OCI-LY3 (cell line): ENCODE data around the gene SPRY4.

Source experiments
- H2AFZ ChIP-seq: fragments of 200-600, 300-600 bp; shearing (Covaris generic); 2 replicates; pipeline ENCODE4 v1.6.0; 2014; ENCODE audit warnings: antibody characterized with exemption, low read depth, low read length
- H3K27ac ChIP-seq: fragments of 200-600, 300-600 bp; sonication (generic); 2 replicates; pipeline ENCODE4 v1.5.1; 2014; ENCODE audit warnings: mild to moderate bottlenecking, low read length, moderate library complexity, mixed read lengths
- H3K27me3 ChIP-seq: fragments of 200-600, 300-600 bp; sonication (generic); 2 replicates; pipeline ENCODE4 v1.6.1; 2014; ENCODE audit warnings: low read depth, low read length, mixed read lengths
- H3K36me3 ChIP-seq: fragments of 200-600, 300-600 bp; sonication (generic); replicated peaks from 2 replicates; pipeline ENCODE3; 2014; ENCODE audit warnings: low read depth, low read length, mixed read lengths
- H3K4me1 ChIP-seq: fragments of 300-600, 200-600 bp; sonication (generic); 2 replicates; pipeline ENCODE4 v1.6.1; 2014; ENCODE audit warnings: low read length, mixed read lengths
- H3K4me2 ChIP-seq: fragments of 200-600, 300-600 bp; sonication (generic); 2 replicates; pipeline ENCODE4 v1.6.1; 2014; ENCODE audit warnings: low read length, mixed read lengths
- H3K4me3 ChIP-seq: fragments of 300-600, 200-600 bp; sonication (generic); 2 replicates; pipeline ENCODE4 v1.5.1; 2014; ENCODE audit warnings: antibody characterized with exemption, mild to moderate bottlenecking, low read length, moderate library complexity
- H3K79me2 ChIP-seq: fragments of 300-600, 200-600 bp; shearing (Covaris generic); 2 replicates; pipeline ENCODE4 v1.6.1; 2014; ENCODE audit warnings: mild to moderate bottlenecking, low read length, mixed read lengths
- H3K9ac ChIP-seq: fragments of 300-600, 200-600 bp; shearing (Covaris generic); 2 replicates; pipeline ENCODE4 v1.6.0; 2014; ENCODE audit warnings: mild to moderate bottlenecking, low read length, moderate library complexity
- H3K9me3 ChIP-seq: fragments of 200-600, 300-600 bp; shearing (Covaris generic); 2 replicates; pipeline ENCODE4 v1.6.1; 2014; ENCODE audit warnings: low read length, mixed read lengths; ENCODE audit not compliant: insufficient read depth
- H4K20me1 ChIP-seq: fragments of 200-600, 300-600 bp; sonication (generic); 2 replicates; pipeline ENCODE4 v1.6.1; 2016; ENCODE audit warnings: low read length, mixed read lengths; ENCODE audit not compliant: insufficient read depth
- EZH2phosphoT487 ChIP-seq: fragments of 200-600 bp; shearing (Covaris generic); IDR thresholded peaks from 2 replicates; pipeline ENCODE4 v1.6.1; 2018; ENCODE audit warnings: antibody characterized with exemption, mixed run types, low read depth
- TF ChIP-seq, protein P1 (sequence below): fragments of 200-600, 300-600 bp; sonication (generic); IDR thresholded peaks from 2 replicates; pipeline ENCODE4 v1.5.1; 2014; ENCODE audit warnings: antibody characterized with exemption, low read length, low read depth

The SPRY4 gene

DNA sequence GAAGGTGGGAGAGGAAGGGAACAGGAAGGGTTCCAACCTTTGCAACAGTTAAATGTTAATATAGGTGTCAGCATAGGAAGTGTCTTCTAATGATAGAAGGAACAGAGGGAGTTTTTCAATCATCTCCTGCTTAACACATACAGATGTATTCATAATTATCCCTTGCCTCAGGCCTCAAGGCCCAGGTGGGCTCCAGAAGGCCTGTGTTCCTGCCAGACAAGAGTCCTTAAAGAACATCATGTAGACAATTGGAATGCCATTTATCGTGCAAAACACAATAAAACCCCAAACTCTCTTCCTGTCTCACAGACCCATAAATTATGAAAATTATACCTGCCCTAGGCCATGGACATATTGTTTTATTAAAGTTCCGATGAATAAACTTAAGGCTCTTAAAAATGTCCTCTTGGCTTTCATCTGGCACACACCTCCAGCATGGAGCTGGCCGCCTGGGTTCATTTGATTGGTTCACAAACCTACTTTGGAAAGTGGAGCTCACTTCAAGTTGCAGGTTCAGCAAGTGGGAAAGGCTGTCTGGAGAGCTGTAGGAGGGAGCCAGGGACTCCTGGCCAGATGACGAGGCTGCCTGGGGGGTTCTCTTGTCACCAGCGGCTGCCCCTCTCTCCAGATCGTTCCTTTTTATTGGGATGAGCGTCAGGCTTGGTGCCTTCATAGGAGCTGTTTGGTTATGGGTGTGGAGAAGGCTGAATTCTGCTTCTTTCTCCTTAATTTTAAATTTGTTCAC, 17.5 kb downstream of the SPRY4 start:
- no peaks in the 10 kb centered on the region for H3K27me3 ChIP-seq
- TF ChIP-seq, protein P1, sequence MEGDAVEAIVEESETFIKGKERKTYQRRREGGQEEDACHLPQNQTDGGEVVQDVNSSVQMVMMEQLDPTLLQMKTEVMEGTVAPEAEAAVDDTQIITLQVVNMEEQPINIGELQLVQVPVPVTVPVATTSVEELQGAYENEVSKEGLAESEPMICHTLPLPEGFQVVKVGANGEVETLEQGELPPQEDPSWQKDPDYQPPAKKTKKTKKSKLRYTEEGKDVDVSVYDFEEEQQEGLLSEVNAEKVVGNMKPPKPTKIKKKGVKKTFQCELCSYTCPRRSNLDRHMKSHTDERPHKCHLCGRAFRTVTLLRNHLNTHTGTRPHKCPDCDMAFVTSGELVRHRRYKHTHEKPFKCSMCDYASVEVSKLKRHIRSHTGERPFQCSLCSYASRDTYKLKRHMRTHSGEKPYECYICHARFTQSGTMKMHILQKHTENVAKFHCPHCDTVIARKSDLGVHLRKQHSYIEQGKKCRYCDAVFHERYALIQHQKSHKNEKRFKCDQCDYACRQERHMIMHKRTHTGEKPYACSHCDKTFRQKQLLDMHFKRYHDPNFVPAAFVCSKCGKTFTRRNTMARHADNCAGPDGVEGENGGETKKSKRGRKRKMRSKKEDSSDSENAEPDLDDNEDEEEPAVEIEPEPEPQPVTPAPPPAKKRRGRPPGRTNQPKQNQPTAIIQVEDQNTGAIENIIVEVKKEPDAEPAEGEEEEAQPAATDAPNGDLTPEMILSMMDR = no peak
- TF ChIP-seq EZH2phosphoT487 = no peak
- H3K36me3 ChIP-seq = no peaks in the 10 kb centered on the region

DNA sequence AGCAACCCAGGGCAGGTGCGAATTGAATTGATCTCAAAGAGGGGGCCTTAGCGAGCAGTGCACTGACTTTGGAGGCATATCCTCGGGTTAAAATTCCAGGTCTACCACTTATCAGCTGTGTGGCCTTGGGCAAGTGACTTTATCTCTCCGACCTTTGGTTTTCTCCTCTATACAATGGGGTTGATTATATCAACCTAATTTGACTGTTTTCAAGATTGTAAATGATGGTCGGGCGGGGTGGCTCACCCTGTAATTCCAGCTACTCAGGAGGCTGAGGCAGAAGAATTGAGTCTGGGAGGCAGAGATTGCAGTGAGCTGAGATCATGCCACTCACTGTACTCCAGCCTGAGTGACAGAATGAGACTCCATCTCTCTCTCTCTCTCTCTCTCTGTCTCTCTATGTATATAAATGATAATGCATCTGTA, 18.7 kb downstream of the SPRY4 start:
- TF ChIP-seq, protein P1 = no peak
- TF ChIP-seq EZH2phosphoT487 = no peak
- Histone ChIP-seq H3K4me1 (no peaks in the 10 kb centered on the region), H3K36me3 (no peaks in the 10 kb centered on the region), H3K9me3 (no peaks in the 10 kb centered on the region), H2AFZ (no peak overlapping the region), H4K20me1 (no peaks in the 10 kb centered on the region), H3K27me3 (no peaks in the 10 kb centered on the region), H3K79me2 (no peaks in the 10 kb centered on the region), H3K4me3 (no peak overlapping the region), H3K27ac (no peak overlapping the region), H3K9ac (no peak overlapping the region), H3K4me2 (no peak overlapping the region)

More for the DNA sequence above, 17.5 kb downstream of the SPRY4 start:
- Histone ChIP-seq H3K4me2 (no peak overlapping the region), H3K4me1 (no peaks in the 10 kb centered on the region), H2AFZ (no peak overlapping the region), H3K79me2 (no peaks in the 10 kb centered on the region), H3K27ac (no peak overlapping the region), H3K9ac (no peak overlapping the region), H3K4me3 (no peak overlapping the region), H4K20me1 (no peaks in the 10 kb centered on the region), H3K9me3 (no peaks in the 10 kb centered on the region)

DNA sequence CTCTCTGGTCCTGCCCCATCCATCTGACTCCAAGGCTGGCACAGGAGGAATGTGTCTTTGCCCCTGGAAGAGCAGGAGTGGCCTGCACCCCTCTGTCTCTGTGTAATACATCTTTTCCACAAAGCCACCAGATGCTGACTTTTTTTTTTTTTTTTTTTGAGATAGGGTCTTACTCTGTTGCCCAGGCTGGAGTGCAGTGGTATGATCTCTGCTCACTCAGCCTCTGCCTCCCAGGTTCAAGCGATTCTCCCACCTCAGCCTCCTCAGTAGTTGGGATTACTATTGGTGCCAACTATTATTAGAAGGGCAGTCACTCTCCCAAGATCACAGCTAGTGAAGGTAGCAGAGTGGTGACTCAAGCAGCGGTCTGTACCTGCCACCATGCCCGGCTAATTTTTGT, 19.6 kb downstream of the SPRY4 start:
- Histone ChIP-seq H3K27ac (no peak overlapping the region), H3K9me3 (no peaks in the 10 kb centered on the region), H3K36me3 (no peaks in the 10 kb centered on the region), H3K4me3 (no peak overlapping the region), H3K9ac (no peak overlapping the region), H3K79me2 (no peaks in the 10 kb centered on the region), H3K27me3 (no peaks in the 10 kb centered on the region), H3K4me2 (no peak overlapping the region), H3K4me1 (no peaks in the 10 kb centered on the region), H4K20me1 (no peaks in the 10 kb centered on the region), H2AFZ (no peak overlapping the region)
- TF ChIP-seq, protein P1 = no peak
- no peak for TF ChIP-seq EZH2phosphoT487

DNA sequence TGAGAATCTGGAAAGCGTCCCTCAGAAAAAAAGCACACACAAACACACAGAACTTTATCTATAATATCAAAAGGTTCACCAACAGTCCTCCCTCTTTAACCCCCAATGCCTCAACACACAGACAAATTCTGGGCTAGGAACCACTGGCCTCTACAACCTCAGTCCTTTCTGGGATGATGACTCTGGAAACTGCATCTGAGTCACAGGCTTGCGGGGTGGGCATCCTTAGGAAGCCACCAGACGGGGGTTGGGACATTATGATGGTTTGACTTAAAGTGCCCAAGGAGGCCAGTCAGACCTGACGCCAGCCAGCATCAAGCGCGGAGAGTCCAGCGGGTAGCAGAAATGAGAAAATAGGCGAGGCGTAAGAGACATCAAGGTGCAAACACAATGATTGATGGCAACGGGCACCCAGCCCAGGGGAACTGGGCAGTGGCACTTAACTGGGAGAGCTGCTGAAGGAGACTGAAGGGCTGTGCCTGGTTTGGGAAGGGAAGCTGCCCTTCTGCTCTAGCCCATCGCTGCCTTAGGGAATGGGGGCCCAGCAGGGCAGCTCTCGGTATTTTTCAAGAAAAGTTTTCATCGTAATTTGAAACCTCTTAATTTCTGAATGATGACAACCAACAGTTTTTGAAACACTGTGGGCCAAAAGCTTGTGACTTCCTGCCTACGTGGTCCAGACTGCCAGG, 20.7 kb downstream of the SPRY4 start:
- no peaks in the 10 kb centered on the region for H3K36me3 ChIP-seq
- no peak overlapping the region for H3K4me2 ChIP-seq
- no peaks in the 10 kb centered on the region for H3K4me1 ChIP-seq
- H3K4me3 ChIP-seq = no peak overlapping the region
- H3K9me3 ChIP-seq = no peaks in the 10 kb centered on the region
- TF ChIP-seq, protein P1 = no peak
- no peak for TF ChIP-seq EZH2phosphoT487
- H3K27ac ChIP-seq = no peak overlapping the region
- no peaks in the 10 kb centered on the region for H3K27me3 ChIP-seq
- no peak overlapping the region for H2AFZ ChIP-seq
- H3K9ac ChIP-seq = no peak overlapping the region
- no peaks in the 10 kb centered on the region for H4K20me1 ChIP-seq
- no peaks in the 10 kb centered on the region for H3K79me2 ChIP-seq
